WTC11 (cell line): Measurements from ENCODE around the gene MAPK8IP1. TPM values are rescaled to one million over a fixed set of nuclear protein-coding genes. Genes with fewer than 3 reads are reported as not detected.

Experiments
- ATAC-seq: fragments of 200-7000 bp; cut with Tn5 transposase; 2 replicates; pipeline ENCODE4 v1.10.0; 2021; ENCODE audit warnings: mild to moderate bottlenecking, moderate library complexity
- CTCF ChIA-PET: fragments of 300-600 bp; sonication (Branson Sonifier 250); formaldehyde crosslinking; loops from one replicate; lab custom pipeline; 2021; ENCODE audit warnings: antibody characterized with exemption; lab: Charles Lee
- POLR2A ChIA-PET: fragments of 350-600 bp; sonication (Branson Sonifier 250); formaldehyde crosslinking; loops from one replicate; lab custom pipeline; 2021; ENCODE audit warnings: antibody characterized with exemption; lab: Charles Lee
- DNase-seq: peaks from one replicate; pipeline ENCODE4 v3.0.0; 2021; ENCODE audit warnings: low spot score
- H3K27ac Mint-ChIP-seq: 2 replicates; pipeline ENCODE4 v1.8.0; 2021; ENCODE audit warnings: mixed read lengths
- H3K27me3 Mint-ChIP-seq: 2 replicates; pipeline ENCODE4 v1.8.0; 2021; ENCODE audit warnings: low read depth, mild to moderate bottlenecking, moderate library complexity, mixed read lengths
- H3K36me3 Mint-ChIP-seq: 2 replicates; pipeline ENCODE4 v1.8.0; 2021; ENCODE audit warnings: mixed read lengths
- H3K4me1 Mint-ChIP-seq: 2 replicates; pipeline ENCODE4 v1.8.0; 2022; ENCODE audit warnings: mixed read lengths
- H3K4me3 Mint-ChIP-seq: 2 replicates; pipeline ENCODE4 v1.8.0; 2021; ENCODE audit warnings: mild to moderate bottlenecking, moderate library complexity, mixed read lengths
- H3K9me3 Mint-ChIP-seq: 2 replicates; pipeline ENCODE4 v1.8.0; 2021; ENCODE audit warnings: mixed read lengths
- ELF4 ChIP-seq: sonication (generic); formaldehyde crosslinking; IDR thresholded peaks from 2 replicates; pipeline ENCODE4 v1.8.1; 2022; ENCODE audit warnings: low read depth, mild to moderate bottlenecking, moderate library complexity, missing genetic modification reagents
- EMX1 ChIP-seq: fragments of 250-450 bp; sonication (Bioruptor Pico); IDR thresholded peaks from 2 replicates; pipeline ENCODE4 v1.8.0; 2021; ENCODE audit warnings: mild to moderate bottlenecking
- FOXK1 ChIP-seq: sonication (generic); formaldehyde crosslinking; IDR thresholded peaks from 2 replicates; pipeline ENCODE4 v1.8.0; 2022; ENCODE audit warnings: mild to moderate bottlenecking, moderate library complexity, missing genetic modification reagents
- HMGA2 ChIP-seq: fragments of 250-450 bp; sonication (Bioruptor Pico); IDR thresholded peaks from 2 replicates; pipeline ENCODE4 v1.4.0; 2021; ENCODE audit warnings: mild to moderate bottlenecking, moderate library complexity
- MYBL2 ChIP-seq: sonication (generic); formaldehyde crosslinking; IDR thresholded peaks from 2 replicates; pipeline ENCODE4 v1.8.1; 2023; ENCODE audit warnings: mild to moderate bottlenecking, moderate library complexity, missing genetic modification reagents
- RORB ChIP-seq: fragments of 250-450 bp; sonication (Bioruptor Pico); IDR thresholded peaks from 2 replicates; pipeline ENCODE4 v1.9.0; 2021; ENCODE audit warnings: mild to moderate bottlenecking
- SP1 ChIP-seq: sonication (generic); formaldehyde crosslinking; conservative IDR thresholded peaks from 2 replicates; pipeline ENCODE4 v1.8.1; 2022; ENCODE audit warnings: missing genetic modification reagents
- TEAD1 ChIP-seq: sonication (generic); formaldehyde crosslinking; IDR thresholded peaks from 2 replicates; pipeline ENCODE4 v1.8.0; 2022; ENCODE audit warnings: mild to moderate bottlenecking, missing genetic modification reagents
- TP53 ChIP-seq: sonication (generic); formaldehyde crosslinking; IDR thresholded peaks from 2 replicates; pipeline ENCODE4 v1.8.1; 2023; ENCODE audit warnings: mild to moderate bottlenecking, missing genetic modification reagents
- ZNF138 ChIP-seq: sonication (generic); formaldehyde crosslinking; conservative IDR thresholded peaks from 2 replicates; pipeline ENCODE4 v1.8.1; 2022; ENCODE audit warnings: mild to moderate bottlenecking, moderate library complexity, missing genetic modification reagents
- ZNF263 ChIP-seq: sonication (generic); formaldehyde crosslinking; IDR thresholded peaks from 2 replicates; pipeline ENCODE4 v1.8.1; 2022; ENCODE audit warnings: low read depth, mild to moderate bottlenecking, moderate library complexity, missing genetic modification reagents
- ZNF317 ChIP-seq: sonication (generic); formaldehyde crosslinking; IDR thresholded peaks from 2 replicates; pipeline ENCODE4 v1.8.1; 2023; ENCODE audit warnings: low read depth, mild to moderate bottlenecking, moderate library complexity, missing genetic modification reagents, borderline replicate concordance
- total RNA-seq: library from RNA; stranded (reverse); gene quantifications from 3 replicates; pipeline ENCODE4 v1.2.3, GENCODE V29; 2021
- TF ChIP-seq, protein P1 (sequence below): sonication (generic); formaldehyde crosslinking; IDR thresholded peaks from 2 replicates; pipeline ENCODE4 v1.8.1; 2023; ENCODE audit warnings: mild to moderate bottlenecking, missing genetic modification reagents
- TF ChIP-seq, protein P2 (sequence below): sonication (generic); formaldehyde crosslinking; IDR thresholded peaks from 2 replicates; pipeline ENCODE4 v1.8.1; 2023; ENCODE audit warnings: mild to moderate bottlenecking, missing genetic modification reagents, moderate library complexity
- TF ChIP-seq, protein P3 (sequence below): sonication (generic); formaldehyde crosslinking; IDR thresholded peaks from 2 replicates; pipeline ENCODE4 v1.8.1; 2023; ENCODE audit warnings: mild to moderate bottlenecking, missing genetic modification reagents, borderline replicate concordance
- TF ChIP-seq, protein P4 (sequence below): fragments of 250-450 bp; sonication (Bioruptor Pico); IDR thresholded peaks from 2 replicates; pipeline ENCODE4 v2.1.2; 2022; ENCODE audit warnings: mild to moderate bottlenecking, moderate library complexity
- TF ChIP-seq, protein P5 (sequence below): sonication (generic); formaldehyde crosslinking; IDR thresholded peaks from 2 replicates; pipeline ENCODE4 v1.8.1; 2023; ENCODE audit warnings: mild to moderate bottlenecking, missing genetic modification reagents
- TF ChIP-seq, protein P6 (sequence below): sonication (generic); formaldehyde crosslinking; IDR thresholded peaks from 2 replicates; pipeline ENCODE4 v1.8.1; 2023; ENCODE audit warnings: mild to moderate bottlenecking, moderate library complexity, missing genetic modification reagents
- TF ChIP-seq, protein P7 (sequence below): sonication (generic); formaldehyde crosslinking; IDR thresholded peaks from 2 replicates; pipeline ENCODE4 v1.8.0; 2022; ENCODE audit warnings: missing genetic modification reagents
- TF ChIP-seq, protein P8 (sequence below): sonication (generic); formaldehyde crosslinking; IDR thresholded peaks from 2 replicates; pipeline ENCODE4 v1.8.1; 2023; ENCODE audit warnings: mild to moderate bottlenecking, missing genetic modification reagents, moderate library complexity

MAPK8IP1 gene
- total RNA-seq, 1 experiment from 2014 or later = 34.1 TPM

DNA sequence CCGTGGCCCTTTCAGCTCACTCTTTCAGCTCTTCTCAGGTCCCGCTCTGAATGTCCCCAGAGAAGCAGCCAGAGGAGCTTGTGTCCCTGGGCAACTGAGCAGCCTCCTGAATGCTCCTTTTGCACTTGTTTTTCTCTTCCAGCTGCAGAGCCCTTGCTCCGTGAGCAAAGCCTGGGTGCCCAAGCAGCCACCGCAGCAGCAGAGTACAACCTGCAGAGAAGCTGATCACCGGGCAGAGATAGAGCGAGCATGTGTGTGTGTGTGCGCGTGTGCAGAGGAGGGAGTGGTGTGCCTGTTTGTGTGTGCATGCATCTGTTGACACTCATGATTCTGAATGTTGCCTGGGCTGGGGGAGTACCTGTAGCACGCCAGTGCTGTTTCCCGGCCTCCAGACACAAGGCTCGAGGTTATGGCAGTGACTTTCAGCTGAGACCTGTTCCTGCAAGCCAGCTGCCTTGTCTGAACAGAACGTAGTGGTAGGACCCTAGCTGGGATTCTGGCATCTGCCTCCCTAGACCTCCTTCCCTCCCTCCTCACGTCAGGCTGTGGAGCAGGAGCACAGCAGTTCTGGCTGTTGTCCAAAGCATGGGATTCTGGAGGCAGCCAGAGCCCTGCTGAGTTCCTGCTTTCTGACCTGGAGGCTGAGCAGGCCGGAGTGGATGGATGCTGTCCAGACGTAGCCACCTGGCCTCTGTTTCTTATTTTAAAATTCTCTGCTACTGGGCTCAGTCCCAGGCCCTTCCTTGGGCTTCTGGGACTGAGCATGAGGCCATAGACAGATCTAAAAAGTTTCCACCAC, 4.5 kb upstream of the MAPK8IP1 start:
- POLR2A ChIA-PET = interaction anchor here (0.7 to 1.4 kb wide), 3 partner anchors 15 to 39 kb away, joined by 3 read pairs; no protein-coding TSS in a partner anchor
- CTCF ChIA-PET = interaction anchor here (1.0 to 3.2 kb wide), 6 partner anchors 8 to 434 kb away, joined by 3 to 15 read pairs (median 4); no protein-coding TSS in a partner anchor
- H3K4me3 Mint-ChIP-seq = no peak overlapping the region
- peaks cover 3% of the 10 kb centered on the region; the same call in 1 of the 2 replicates for H3K36me3 Mint-ChIP-seq
- DNase-seq (no peak), ATAC-seq (no peak)
- H3K27ac Mint-ChIP-seq = no peak overlapping the region
- peaks cover 7% of the 10 kb centered on the region; the same call in 1 of the 2 replicates for H3K27me3 Mint-ChIP-seq
- no peaks in the 10 kb centered on the region for H3K9me3 Mint-ChIP-seq
- TF ChIP-seq, protein P1, sequence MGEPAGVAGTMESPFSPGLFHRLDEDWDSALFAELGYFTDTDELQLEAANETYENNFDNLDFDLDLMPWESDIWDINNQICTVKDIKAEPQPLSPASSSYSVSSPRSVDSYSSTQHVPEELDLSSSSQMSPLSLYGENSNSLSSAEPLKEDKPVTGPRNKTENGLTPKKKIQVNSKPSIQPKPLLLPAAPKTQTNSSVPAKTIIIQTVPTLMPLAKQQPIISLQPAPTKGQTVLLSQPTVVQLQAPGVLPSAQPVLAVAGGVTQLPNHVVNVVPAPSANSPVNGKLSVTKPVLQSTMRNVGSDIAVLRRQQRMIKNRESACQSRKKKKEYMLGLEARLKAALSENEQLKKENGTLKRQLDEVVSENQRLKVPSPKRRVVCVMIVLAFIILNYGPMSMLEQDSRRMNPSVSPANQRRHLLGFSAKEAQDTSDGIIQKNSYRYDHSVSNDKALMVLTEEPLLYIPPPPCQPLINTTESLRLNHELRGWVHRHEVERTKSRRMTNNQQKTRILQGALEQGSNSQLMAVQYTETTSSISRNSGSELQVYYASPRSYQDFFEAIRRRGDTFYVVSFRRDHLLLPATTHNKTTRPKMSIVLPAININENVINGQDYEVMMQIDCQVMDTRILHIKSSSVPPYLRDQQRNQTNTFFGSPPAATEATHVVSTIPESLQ (CRISPR knock-in tag) = no peak
- TF ChIP-seq ZNF317 = no peak
- TF ChIP-seq, protein P2, sequence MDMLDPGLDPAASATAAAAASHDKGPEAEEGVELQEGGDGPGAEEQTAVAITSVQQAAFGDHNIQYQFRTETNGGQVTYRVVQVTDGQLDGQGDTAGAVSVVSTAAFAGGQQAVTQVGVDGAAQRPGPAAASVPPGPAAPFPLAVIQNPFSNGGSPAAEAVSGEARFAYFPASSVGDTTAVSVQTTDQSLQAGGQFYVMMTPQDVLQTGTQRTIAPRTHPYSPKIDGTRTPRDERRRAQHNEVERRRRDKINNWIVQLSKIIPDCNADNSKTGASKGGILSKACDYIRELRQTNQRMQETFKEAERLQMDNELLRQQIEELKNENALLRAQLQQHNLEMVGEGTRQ = no peak
- no peak for TF ChIP-seq ZNF263 (CRISPR knock-in tag)
- no peak for TF ChIP-seq TP53 (CRISPR knock-in tag)
- TF ChIP-seq, protein P3, sequence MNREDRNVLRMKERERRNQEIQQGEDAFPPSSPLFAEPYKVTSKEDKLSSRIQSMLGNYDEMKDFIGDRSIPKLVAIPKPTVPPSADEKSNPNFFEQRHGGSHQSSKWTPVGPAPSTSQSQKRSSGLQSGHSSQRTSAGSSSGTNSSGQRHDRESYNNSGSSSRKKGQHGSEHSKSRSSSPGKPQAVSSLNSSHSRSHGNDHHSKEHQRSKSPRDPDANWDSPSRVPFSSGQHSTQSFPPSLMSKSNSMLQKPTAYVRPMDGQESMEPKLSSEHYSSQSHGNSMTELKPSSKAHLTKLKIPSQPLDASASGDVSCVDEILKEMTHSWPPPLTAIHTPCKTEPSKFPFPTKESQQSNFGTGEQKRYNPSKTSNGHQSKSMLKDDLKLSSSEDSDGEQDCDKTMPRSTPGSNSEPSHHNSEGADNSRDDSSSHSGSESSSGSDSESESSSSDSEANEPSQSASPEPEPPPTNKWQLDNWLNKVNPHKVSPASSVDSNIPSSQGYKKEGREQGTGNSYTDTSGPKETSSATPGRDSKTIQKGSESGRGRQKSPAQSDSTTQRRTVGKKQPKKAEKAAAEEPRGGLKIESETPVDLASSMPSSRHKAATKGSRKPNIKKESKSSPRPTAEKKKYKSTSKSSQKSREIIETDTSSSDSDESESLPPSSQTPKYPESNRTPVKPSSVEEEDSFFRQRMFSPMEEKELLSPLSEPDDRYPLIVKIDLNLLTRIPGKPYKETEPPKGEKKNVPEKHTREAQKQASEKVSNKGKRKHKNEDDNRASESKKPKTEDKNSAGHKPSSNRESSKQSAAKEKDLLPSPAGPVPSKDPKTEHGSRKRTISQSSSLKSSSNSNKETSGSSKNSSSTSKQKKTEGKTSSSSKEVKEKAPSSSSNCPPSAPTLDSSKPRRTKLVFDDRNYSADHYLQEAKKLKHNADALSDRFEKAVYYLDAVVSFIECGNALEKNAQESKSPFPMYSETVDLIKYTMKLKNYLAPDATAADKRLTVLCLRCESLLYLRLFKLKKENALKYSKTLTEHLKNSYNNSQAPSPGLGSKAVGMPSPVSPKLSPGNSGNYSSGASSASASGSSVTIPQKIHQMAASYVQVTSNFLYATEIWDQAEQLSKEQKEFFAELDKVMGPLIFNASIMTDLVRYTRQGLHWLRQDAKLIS (CRISPR knock-in tag) = no peak
- no peak for TF ChIP-seq TEAD1 (CRISPR knock-in tag)
- no peak for TF ChIP-seq HMGA2 (CRISPR knock-in tag)
- no peak for TF ChIP-seq ELF4 (CRISPR knock-in tag)
- TF ChIP-seq FOXK1 (CRISPR knock-in tag) = no peak
- TF ChIP-seq ZNF138 (CRISPR knock-in tag) = no peak
- no peak for TF ChIP-seq MYBL2 (CRISPR knock-in tag)
- TF ChIP-seq, protein P4, sequence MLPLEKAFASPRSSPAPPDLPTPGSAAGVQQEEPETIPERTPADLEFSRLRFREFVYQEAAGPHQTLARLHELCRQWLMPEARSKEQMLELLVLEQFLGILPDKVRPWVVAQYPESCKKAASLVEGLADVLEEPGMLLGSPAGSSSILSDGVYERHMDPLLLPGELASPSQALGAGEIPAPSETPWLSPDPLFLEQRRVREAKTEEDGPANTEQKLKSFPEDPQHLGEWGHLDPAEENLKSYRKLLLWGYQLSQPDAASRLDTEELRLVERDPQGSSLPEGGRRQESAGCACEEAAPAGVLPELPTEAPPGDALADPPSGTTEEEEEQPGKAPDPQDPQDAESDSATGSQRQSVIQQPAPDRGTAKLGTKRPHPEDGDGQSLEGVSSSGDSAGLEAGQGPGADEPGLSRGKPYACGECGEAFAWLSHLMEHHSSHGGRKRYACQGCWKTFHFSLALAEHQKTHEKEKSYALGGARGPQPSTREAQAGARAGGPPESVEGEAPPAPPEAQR (CRISPR knock-in tag) = no peak
- TF ChIP-seq, protein P5, sequence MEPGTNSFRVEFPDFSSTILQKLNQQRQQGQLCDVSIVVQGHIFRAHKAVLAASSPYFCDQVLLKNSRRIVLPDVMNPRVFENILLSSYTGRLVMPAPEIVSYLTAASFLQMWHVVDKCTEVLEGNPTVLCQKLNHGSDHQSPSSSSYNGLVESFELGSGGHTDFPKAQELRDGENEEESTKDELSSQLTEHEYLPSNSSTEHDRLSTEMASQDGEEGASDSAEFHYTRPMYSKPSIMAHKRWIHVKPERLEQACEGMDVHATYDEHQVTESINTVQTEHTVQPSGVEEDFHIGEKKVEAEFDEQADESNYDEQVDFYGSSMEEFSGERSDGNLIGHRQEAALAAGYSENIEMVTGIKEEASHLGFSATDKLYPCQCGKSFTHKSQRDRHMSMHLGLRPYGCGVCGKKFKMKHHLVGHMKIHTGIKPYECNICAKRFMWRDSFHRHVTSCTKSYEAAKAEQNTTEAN (CRISPR knock-in tag) = no peak
- no peak for TF ChIP-seq SP1 (CRISPR knock-in tag)
- TF ChIP-seq, protein P6, sequence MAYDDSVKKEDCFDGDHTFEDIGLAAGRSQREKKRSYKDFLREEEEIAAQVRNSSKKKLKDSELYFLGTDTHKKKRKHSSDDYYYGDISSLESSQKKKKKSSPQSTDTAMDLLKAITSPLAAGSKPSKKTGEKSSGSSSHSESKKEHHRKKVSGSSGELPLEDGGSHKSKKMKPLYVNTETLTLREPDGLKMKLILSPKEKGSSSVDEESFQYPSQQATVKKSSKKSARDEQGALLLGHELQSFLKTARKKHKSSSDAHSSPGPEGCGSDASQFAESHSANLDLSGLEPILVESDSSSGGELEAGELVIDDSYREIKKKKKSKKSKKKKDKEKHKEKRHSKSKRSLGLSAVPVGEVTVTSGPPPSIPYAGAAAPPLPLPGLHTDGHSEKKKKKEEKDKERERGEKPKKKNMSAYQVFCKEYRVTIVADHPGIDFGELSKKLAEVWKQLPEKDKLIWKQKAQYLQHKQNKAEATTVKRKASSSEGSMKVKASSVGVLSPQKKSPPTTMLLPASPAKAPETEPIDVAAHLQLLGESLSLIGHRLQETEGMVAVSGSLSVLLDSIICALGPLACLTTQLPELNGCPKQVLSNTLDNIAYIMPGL = no peak
- no peak for TF ChIP-seq RORB
- TF ChIP-seq EMX1 = no peak
- TF ChIP-seq, protein P7, sequence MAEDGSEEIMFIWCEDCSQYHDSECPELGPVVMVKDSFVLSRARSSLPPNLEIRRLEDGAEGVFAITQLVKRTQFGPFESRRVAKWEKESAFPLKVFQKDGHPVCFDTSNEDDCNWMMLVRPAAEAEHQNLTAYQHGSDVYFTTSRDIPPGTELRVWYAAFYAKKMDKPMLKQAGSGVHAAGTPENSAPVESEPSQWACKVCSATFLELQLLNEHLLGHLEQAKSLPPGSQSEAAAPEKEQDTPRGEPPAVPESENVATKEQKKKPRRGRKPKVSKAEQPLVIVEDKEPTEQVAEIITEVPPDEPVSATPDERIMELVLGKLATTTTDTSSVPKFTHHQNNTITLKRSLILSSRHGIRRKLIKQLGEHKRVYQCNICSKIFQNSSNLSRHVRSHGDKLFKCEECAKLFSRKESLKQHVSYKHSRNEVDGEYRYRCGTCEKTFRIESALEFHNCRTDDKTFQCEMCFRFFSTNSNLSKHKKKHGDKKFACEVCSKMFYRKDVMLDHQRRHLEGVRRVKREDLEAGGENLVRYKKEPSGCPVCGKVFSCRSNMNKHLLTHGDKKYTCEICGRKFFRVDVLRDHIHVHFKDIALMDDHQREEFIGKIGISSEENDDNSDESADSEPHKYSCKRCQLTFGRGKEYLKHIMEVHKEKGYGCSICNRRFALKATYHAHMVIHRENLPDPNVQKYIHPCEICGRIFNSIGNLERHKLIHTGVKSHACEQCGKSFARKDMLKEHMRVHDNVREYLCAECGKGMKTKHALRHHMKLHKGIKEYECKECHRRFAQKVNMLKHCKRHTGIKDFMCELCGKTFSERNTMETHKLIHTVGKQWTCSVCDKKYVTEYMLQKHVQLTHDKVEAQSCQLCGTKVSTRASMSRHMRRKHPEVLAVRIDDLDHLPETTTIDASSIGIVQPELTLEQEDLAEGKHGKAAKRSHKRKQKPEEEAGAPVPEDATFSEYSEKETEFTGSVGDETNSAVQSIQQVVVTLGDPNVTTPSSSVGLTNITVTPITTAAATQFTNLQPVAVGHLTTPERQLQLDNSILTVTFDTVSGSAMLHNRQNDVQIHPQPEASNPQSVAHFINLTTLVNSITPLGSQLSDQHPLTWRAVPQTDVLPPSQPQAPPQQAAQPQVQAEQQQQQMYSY (CRISPR knock-in tag) = no peak
- TF ChIP-seq, protein P8, sequence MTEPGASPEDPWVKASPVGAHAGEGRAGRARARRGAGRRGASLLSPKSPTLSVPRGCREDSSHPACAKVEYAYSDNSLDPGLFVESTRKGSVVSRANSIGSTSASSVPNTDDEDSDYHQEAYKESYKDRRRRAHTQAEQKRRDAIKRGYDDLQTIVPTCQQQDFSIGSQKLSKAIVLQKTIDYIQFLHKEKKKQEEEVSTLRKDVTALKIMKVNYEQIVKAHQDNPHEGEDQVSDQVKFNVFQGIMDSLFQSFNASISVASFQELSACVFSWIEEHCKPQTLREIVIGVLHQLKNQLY = no peak
- H3K4me1 Mint-ChIP-seq = peaks cover 11% of the 10 kb centered on the region
